GM19324 (cell line): ENCODE measurements around the gene GREB1.

Source experiments
- ATAC-seq: cut with Tn5 transposase; IDR thresholded peaks from one replicate; pipeline ENCODE4 v1.9.1; 2021; ENCODE audit warnings: mild to moderate bottlenecking, moderate library complexity; ENCODE audit not compliant: unreplicated experiment, low FRiP score

The GREB1 gene

DNA sequence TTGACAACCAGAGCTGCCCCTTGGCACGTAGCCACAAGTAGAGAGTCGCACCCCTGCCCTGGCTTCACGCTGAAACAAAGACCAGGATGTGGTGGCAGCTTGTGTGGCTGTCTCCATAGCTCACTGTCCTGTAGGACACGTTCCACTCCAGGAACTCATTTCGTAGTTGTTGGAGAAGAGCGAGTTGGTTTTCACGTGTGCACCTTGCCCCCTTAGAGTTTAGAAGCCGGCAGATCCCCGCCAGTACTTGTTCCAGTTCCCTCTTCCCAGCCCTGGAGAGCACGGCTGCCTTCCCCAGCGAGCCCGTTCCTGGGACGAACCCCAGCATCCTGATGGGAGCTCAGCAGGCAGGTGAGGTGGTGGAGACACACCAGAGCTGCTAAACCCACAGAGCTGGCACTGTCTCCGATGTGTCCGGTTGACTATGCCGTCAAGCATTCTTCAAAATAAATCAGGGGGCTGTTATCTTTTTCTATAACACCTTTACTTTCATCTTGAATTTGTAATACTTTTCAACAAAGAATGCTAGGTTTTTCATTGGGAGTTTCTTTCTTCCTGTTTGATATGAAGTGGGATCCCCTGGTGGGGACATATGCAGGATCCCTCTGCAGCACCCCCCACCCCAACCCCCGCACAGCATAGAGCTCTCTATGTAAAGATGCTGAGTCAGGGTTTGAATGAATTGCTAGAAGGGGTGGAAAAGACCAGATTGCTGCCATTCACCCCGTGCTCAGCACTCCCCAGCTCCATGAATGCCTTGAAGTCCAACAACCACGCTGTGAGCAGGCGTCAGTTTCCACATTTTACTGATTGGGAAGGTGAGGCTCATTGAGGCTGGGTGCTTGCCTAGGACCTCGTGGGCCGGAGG, 44.5 kb downstream of the GREB1 start:
- ATAC-seq, result no peak

DNA sequence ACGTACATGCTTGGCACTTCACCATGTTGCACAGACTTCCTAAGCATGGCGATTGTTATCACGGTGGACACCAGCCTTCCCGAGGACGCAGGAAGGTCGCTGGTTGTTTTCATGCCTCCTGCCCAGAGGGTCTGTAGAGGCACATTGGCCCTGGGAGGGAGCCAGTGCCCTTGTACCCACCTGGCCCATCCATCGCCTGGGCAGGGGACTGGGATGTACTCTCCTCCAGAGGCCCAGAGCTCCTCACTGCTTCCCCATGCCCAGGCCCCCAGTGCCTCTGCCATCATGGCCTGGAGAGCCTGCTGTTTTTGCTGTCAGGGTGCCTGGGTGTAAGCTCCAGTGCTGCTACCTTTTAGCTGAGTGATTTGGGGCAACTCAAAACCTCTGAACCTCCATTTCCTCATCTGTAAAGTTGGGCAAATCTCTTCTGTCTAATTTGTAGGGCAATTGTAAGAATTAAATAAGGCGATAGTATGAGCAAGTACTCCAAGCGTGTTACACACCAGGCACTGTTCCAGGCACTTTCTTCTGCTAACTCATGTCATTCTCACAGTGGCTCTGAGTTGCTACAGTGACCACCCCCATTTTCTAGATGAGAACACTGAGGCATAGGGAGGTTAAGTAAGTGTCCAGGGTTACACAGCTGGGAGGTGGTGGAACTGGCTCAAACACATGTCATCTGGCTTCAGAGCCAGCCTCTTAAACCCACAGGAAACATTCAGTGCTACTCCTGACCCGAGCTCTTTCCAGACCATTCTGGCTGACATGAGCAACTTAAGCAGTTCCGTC, 45.3 kb downstream of the GREB1 start:
- no peak for ATAC-seq

DNA sequence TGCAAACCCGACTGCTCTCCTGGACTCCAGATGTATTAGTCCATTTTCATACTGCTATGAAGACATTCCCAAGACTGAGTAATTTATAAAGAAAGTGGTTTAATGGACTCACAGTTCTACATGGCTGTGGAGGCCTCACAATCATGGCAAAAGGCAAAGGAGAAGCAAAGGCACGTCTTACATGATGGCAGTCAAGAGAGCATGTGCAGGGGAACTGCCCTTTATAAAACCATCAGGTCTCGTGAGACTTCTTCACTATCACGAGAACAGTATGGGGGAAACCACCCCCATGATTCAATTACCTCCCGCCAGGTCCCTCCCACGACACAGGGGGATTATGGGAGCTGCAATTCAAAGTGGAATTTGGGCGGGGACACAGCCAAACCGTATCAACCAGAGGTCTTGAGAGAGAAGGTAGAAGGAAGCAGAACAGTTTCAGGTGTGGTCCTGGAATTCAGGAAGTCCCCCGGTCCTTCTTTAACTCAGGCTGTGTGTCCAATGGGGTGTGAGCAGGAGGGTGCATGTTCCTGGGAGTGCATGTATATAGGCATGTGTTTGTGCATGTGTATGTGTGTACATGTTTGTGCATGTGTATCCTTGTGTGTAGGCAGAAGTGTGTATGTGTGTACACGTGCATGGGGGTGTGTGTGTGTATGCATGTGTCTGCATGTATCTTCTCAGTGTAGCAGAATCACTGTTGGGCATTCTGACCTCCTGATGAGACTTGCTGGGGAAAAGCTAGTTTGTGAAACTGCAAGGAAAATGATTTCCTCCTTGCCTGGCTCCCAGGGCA, 46.2 kb downstream of the GREB1 start:
- no peak for ATAC-seq

- no peak for ATAC-seq
Observed at GRCh38 chr2:11580697-11581096, 46.9 kb downstream of the GREB1 start.

DNA sequence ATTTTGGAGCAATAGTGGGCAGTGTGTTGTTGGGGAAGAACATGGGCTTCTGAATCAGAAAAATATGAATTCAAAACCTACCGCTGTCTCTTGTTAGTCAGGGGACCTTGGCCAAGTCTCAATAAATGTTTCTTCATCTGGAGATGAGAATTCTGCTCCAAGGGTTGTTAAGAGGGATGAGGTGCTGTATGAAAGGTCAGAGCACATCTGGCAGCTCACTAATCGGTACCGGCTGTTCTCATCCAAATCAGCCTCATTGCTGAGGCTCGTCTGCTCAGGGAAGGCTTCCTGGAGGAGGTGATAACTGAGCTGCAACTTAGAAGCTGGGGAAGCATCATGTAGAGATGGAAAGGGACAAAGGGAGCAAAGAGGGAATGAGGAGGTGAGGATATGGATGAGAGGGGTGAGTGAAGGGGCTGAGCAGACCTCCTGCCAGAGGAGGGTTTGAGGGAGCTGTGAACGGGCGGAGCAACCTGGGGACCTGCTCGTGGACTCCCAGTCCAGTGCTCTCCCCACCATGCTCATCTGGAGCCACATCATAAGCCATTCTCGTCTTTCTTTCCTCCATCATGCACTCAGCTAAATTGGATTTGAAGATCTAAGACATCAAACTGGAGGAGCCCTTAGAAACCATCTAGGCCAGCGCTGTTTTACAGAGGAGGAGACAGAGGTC, 47.4 kb downstream of the GREB1 start:
- ATAC-seq, result no peak

GRCh38 chr2:11581797-11582611, 48.2 kb downstream of the GREB1 start:
- ATAC-seq, result no peak

DNA sequence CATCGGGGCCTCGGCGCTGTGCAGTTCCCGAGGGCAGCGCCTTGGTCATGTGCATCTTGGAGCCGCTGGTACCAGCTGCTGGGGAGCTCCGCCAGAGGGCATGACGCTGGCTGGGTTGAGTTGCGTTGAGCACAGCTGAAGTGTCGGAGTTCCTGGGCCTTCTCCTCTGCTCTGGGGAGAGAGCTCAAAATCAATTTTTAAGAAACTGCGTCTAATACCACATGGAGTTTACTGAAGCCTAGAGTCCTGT, 48.7 kb downstream of the GREB1 start:
- ATAC-seq, result no peak

DNA sequence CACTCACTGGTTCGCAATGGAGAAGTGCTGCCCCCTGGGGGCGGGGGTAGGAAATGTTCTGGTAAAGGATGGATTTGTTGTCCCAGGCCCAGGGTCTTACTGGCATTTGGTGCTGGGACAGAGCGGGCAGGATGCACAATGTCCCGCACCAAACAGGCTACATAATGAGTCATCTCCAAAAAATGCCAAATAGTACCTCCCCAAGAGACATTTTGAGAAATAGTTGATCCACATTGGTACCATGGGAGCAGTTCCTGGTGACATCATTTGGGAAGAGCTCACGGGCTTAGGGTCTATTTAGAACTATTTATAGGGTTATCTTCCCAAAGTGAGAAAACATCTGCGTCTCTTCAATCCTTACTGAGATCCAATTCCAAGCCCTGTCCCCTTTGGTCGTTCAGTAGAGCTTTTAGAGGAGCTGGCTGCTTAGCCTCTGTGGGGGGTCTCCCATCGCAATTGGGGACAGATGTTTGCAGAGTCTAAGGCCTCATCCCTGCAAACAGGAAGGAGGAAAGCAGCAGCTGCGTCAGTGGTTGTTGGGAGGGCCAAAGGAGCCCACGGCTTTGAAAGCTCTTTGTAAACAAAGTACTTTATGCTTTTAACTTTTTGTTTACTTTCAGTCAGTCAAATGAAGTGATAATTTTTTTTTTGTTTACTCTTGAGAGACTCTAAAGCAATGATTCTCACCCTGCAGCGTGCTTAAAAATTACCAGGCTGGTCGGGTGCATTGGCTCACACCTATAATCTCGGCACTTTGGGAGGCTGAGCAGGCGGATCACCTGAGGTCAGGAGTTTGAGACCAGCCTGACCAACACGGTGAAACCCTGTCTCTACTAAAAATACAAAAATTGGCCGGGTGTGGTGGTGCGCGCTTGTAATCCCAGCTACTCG, 49.3 kb downstream of the GREB1 start:
- ATAC-seq, result no peak

- ATAC-seq, result no peak
Observed at GRCh38 chr2:11583840-11584524, 50.1 kb downstream of the GREB1 start.

DNA sequence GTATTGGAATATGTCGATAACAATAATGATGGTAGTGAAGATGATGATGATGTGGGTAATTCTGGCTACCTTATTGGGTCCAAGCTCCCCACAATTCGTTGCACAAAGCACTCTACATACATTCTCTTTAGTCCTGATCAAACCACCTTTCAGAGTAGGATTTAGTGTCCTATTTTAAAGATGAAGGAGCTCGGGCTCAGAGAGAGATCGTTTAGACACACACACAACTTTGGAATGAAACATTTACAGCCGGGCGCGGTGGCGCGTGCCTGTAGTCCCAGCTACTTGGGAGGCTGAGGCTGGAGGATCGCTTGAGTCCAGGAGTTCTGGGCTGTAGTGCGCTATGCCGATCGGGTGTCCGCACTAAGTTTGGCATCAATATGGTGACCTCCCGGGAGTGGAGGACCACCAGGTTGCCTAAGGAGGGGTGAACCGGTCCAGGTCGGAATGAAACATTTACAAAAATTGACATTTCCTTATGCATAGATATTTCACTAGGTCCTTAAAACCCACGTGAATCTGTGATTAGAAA, 50.7 kb downstream of the GREB1 start:
- ATAC-seq, result no peak

DNA sequence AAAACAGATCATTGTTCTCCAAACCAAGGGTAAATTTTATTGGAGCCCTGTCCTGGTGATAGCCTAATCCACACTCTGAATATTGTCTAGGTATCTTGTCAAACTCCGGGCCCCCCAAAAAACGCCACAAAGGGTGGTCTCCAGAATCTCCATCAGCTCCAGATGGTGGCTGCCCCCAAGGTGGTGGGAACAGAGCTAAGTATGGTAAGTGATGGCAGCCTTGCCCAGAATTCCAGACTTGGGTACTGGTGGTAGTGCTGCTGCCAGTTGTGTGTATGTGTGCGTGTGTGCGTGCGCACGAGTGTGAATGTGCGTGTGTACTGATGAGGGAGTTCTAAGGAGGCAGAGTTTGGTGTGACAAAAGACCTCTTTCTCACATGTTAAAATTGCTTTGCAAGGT, 51.2 kb downstream of the GREB1 start:
- ATAC-seq, result no peak

- no peak for ATAC-seq
Observed at GRCh38 chr2:11588228-11589110, 54.6 kb downstream of the GREB1 start.

DNA sequence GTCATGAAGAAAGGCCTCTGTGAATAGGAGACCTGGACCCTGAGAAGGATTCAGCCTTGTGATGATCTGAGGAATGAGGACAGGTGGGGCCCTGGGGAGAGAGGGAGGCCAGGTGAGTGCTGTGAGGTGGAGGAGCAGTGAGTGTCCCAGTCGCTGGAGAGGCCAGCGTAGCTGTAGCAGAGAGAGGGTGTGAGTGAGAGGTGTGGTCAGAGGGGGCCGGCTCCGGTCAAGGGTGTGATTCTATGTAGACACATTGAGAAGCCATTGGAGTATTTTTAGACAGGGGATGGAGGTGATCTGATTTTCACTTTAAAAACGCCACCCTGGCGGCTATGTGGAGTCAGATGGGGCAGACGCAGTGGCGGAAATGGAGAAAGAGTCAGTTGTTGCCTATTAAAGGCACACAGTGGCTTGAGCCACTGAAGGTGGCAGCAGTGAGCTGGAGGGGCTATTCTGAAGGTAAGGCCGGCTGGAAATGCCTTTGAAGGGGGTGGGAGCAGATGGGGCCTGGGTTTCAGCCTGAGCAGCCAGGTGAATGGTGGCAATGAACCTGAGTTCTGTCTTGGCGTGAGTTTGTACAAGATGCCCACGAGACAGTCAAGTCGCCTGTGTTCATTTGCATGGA, 55.6 kb downstream of the GREB1 start:
- ATAC-seq, result no peak

DNA sequence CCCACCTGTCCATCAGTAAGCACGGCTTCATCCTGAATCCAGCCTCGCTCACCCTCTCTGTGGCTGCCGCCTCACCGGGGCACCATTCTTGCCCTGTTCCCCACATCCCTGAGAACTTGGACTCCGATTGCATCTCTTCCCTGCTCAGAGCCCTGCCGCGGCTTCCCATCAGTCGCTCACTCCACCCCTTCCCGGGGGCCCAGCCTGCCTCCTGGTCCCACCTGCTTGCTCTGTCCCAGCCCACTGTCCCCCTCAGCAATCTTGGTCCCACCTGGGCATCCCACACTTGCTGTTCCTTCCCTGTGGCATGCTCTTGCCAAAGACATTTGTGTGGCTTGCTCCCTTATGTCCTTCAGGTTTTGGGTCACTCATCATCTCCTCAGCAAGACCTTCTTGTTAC, 56.3 kb downstream of the GREB1 start:
- no peak for ATAC-seq

- ATAC-seq, result no peak
Observed at GRCh38 chr2:11591091-11591490, 57.2 kb downstream of the GREB1 start.

DNA sequence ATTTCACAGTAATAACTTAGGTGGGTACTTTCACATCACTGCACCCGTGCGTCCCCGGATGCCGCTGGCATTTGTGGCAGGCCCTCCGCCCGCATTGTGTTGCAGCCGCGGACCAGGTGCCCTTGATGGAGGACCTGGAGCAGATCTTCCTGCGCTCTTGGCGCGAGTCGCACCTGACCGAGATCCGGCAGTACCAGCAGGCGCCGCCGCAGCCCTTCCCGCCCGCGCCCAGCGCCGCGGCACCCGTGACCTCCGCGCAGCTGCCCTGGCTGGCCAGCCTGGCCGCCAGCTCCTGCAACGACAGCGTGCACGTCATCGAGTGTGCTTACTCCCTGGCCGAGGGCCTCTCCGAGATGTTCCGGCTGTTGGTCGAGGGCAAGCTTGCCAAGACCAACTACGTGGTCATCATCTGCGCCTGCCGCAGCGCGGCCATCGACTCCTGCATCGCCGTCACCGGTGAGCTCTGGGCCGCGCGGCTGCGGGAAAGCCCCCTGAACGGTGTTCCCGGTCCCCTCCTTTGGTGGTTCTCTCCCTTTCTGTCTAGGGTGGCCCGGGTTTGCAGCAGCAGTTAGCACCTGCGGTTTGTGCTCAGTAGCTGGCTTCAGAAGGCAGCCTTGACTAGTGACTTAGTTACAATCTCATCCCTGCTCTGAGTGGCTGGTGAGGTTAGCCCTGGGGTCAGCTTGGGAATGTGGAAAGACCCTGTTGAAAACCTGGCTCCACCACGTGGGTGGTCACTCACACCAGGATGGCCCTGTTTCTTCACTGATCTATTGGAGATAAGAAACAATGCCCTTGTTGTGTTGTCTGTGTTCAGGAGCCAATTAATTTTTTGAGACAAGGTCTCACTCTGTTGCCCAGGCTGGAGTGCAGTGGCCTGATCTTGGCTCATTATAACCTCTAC, 59.1 kb downstream of the GREB1 start:
- no peak for ATAC-seq
